ENCODE measurements around the gene CYTH2.
"Not testable (repeated sequence)": the region's sequence is repeated elsewhere in the genome, so short reads cannot be mapped to it uniquely, and the experiment has no call there.

CYTH2 gene

GRCh38 chr19:48477067-48477685 is 8.0 kb downstream of the CYTH2 start:
- no peak for DNase-seq (ENCODE audit: low read depth in 2 of 2)

- DNase-seq (ENCODE audit: low read depth in 2 of 2) = no peak
Observed at GRCh38 chr19:48477698-48478338, 8.6 kb downstream of the CYTH2 start.

- no peak for DNase-seq (ENCODE audit: low read depth in 2 of 2)
Observed at GRCh38 chr19:48478339-48479256, 9.4 kb downstream of the CYTH2 start.

GRCh38 chr19:48479686-48480085 is 10.5 kb downstream of the CYTH2 start:
- no peak for DNase-seq (ENCODE audit: low read depth in 2 of 2)

- no peak for DNase-seq (ENCODE audit: low read depth in 2 of 2)
Observed at GRCh38 chr19:48480183-48480557, 11.0 kb downstream of the CYTH2 start.

- DNase-seq (ENCODE audit: low read depth in 2 of 2) = peak in 1 of 2 donors; percentile 32
Observed at GRCh38 chr19:48480558-48481500, 11.7 kb downstream of the CYTH2 start.

- DNase-seq (ENCODE audit: low read depth in 2 of 2) = no peak
Observed at GRCh38 chr19:48481846-48482639, 12.9 kb downstream of the CYTH2 start.

GRCh38 chr19:48483301-48483700 is 14.1 kb downstream of the CYTH2 start:
- DNase-seq (ENCODE audit: low read depth in 2 of 2) = no peak

GRCh38 chr19:48484247-48484893 is 15.2 kb downstream of the CYTH2 start:
- DNase-seq (ENCODE audit: low read depth in 2 of 2) = no peak

GRCh38 chr19:48484931-48485612 is 15.9 kb downstream of the CYTH2 start:
- no peak for DNase-seq (ENCODE audit: low read depth in 2 of 2)

GRCh38 chr19:48486706-48487105 is 17.5 kb downstream of the CYTH2 start:
- not testable (repeated sequence) for DNase-seq (ENCODE audit: low read depth in 2 of 2)

- DNase-seq (ENCODE audit: low read depth in 2 of 2) = no peak
Observed at GRCh38 chr19:48487544-48487943, 18.4 kb downstream of the CYTH2 start.

GRCh38 chr19:48487948-48488347 is 18.8 kb downstream of the CYTH2 start:
- no peak for DNase-seq (ENCODE audit: low read depth in 2 of 2)

GRCh38 chr19:48488478-48488877 is 19.3 kb downstream of the CYTH2 start:
- DNase-seq (ENCODE audit: low read depth in 2 of 2) = not testable (repeated sequence)

GRCh38 chr19:48489608-48490216 is 20.5 kb downstream of the CYTH2 start:
- peak; percentile 74 to 86 for DNase-seq (ENCODE audit: low read depth in 2 of 2)

- DNase-seq (ENCODE audit: low read depth in 2 of 2) = peak in 1 of 2 donors; percentile 36
Observed at GRCh38 chr19:48490981-48491792, 22.0 kb downstream of the CYTH2 start.

- no peak for DNase-seq (ENCODE audit: low read depth in 2 of 2)
Observed at GRCh38 chr19:48491793-48492123, 22.6 kb downstream of the CYTH2 start.

All from stimulated activated CD8-positive, alpha-beta memory T cell treated with anti-CD3 and anti-CD28 coated beads, Interleukin-2, amount 100 ng/mL, for 48 hours (primary cell).